Amniotic epithelial cell (primary cell): ENCODE results near the gene CLDN20.
"Not testable (repeated sequence)": the region's sequence is repeated elsewhere in the genome, so short reads cannot be mapped to it uniquely, and the experiment has no call there.

Experiments used
- DNase-seq: peaks from one replicate; pipeline ENCODE4 v3.0.0-alpha.2; 2010; ENCODE audit warnings: low read depth

Gene CLDN20

GRCh38 chr6:155263373-155264063, at the start of gene CLDN20:
TSS of gene CLDN20 (plus strand) at chr6:155264013. CDS start at chr6:155275720, 11,707 bp downstream.
- no peak for DNase-seq

- no peak for DNase-seq
These were observed 47.9 kb upstream of the CLDN20 start for GRCh38 chr6:155215906-155216305.

- no peak for DNase-seq
These were observed 47.3 kb upstream of the CLDN20 start for GRCh38 chr6:155216312-155217046.

- not testable (repeated sequence) for DNase-seq
These were observed 45.1 kb upstream of the CLDN20 start for GRCh38 chr6:155218711-155219110.

GRCh38 chr6:155219299-155219698, 44.5 kb upstream of the CLDN20 start:
- DNase-seq = no peak

- no peak for DNase-seq
These were observed 43.9 kb upstream of the CLDN20 start for GRCh38 chr6:155219858-155220301.

GRCh38 chr6:155221086-155221485, 42.7 kb upstream of the CLDN20 start:
- DNase-seq = no peak

- no peak for DNase-seq
These were observed 41.3 kb upstream of the CLDN20 start for GRCh38 chr6:155222506-155222905.

GRCh38 chr6:155223646-155224451, 40.0 kb upstream of the CLDN20 start:
- peak; percentile 95 for DNase-seq

GRCh38 chr6:155224618-155225017, 39.2 kb upstream of the CLDN20 start:
- DNase-seq = peak; percentile 67

GRCh38 chr6:155227046-155227445, 36.8 kb upstream of the CLDN20 start:
- no peak for DNase-seq

- DNase-seq = peak; percentile 77
These were observed 35.2 kb upstream of the CLDN20 start for GRCh38 chr6:155228546-155229166.

- DNase-seq = peak; percentile 24
These were observed 32.8 kb upstream of the CLDN20 start for GRCh38 chr6:155230975-155231374.

- DNase-seq = no peak
These were observed 31.0 kb upstream of the CLDN20 start for GRCh38 chr6:155232848-155233247.

GRCh38 chr6:155234167-155234566, 29.6 kb upstream of the CLDN20 start:
- DNase-seq = peak; percentile 21

GRCh38 chr6:155234687-155235086, 29.1 kb upstream of the CLDN20 start:
- DNase-seq = no peak

GRCh38 chr6:155235087-155235486, 28.7 kb upstream of the CLDN20 start:
- DNase-seq = no peak

- DNase-seq = no peak
These were observed 26.2 kb upstream of the CLDN20 start for GRCh38 chr6:155237613-155238012.

- no peak for DNase-seq
These were observed 22.8 kb upstream of the CLDN20 start for GRCh38 chr6:155240905-155241600.

GRCh38 chr6:155241966-155242365, 21.8 kb upstream of the CLDN20 start:
- DNase-seq = no peak

- peak; percentile 52 for DNase-seq
These were observed 19.4 kb upstream of the CLDN20 start for GRCh38 chr6:155244434-155244833.

GRCh38 chr6:155245193-155245592, 18.6 kb upstream of the CLDN20 start:
- no peak for DNase-seq
